Liver (tissue), 4 donors: ENCODE results near the gene ZC3HAV1. TPM values are rescaled to one million over a fixed set of nuclear protein-coding genes. Genes with fewer than 3 reads are reported as not detected.

ENCODE experiments used
- polyA plus RNA-seq, 2 donors: library from polyadenylated mRNA; stranded (reverse) in 1 of 2; unstranded in 1 of 2; fragments of 200-250 nt in 1 of 2; fragments of >200 nt in 1 of 2; fragmentation: Nextera tagmentation in 1 of 2; extraction: Ambion mirVana in 1 of 2; gene quantifications; one replicate each; pipeline versions ENCODE4 v1.2.1 to v1.2.3, GENCODE V29; 2013 to 2015
- total RNA-seq, 2 donors: library from RNA; depleted of rRNA; stranded (reverse); fragments of >200 nt; gene quantifications; one replicate each; pipeline ENCODE4 v1.2.3, GENCODE V29; 2014
- donor health status: healthy.
- donor health status: healthy.
- donor health status: healthy.

Gene ZC3HAV1
- total and polyA plus RNA-seq, 4 donors, result 6.6 to 40.5 (median 16.5) TPM

Other genes with a start within 250 kb of the ZC3HAV1 start
- under 1 TPM; 0.50 to 0.89 TPM for gene KIAA1549, start 128.3 kb downstream of the ZC3HAV1 start, total RNA-seq
- gene KIAA1549, start 128.3 kb downstream of the ZC3HAV1 start, polyA plus RNA-seq, result under 1 TPM; 0.13 to 0.33 TPM
- gene ZC3HAV1L, start 73.7 kb downstream of the ZC3HAV1 start, total RNA-seq, result 10 to 100 TPM in 1 of 2 donors, 1 to 10 TPM in 1; 3.1 to 16.2 TPM
- gene ZC3HAV1L, start 73.7 kb downstream of the ZC3HAV1 start, polyA plus RNA-seq, result under 1 TPM; 0.19 to 0.63 TPM
- 1 to 10 TPM; 8.3 to 9.1 TPM for gene UBN2, start 121.5 kb upstream of the ZC3HAV1 start, total RNA-seq
- 1 to 10 TPM; 1.1 to 1.3 TPM for gene UBN2, start 121.5 kb upstream of the ZC3HAV1 start, polyA plus RNA-seq
- gene FMC1, start 231.6 kb upstream of the ZC3HAV1 start, total RNA-seq, result 10 to 100 TPM in 1 of 2 donors, 1 to 10 TPM in 1; 5.5 to 11.1 TPM
- 10 to 100 TPM; 10.0 to 76.3 TPM for gene FMC1, start 231.6 kb upstream of the ZC3HAV1 start, polyA plus RNA-seq